NT2/D1 (cell line): ENCODE data around the gene RELN.
"Not testable (repeated sequence)": the region's sequence is repeated elsewhere in the genome, so short reads cannot be mapped to it uniquely, and the experiment has no call there.

ENCODE experiments used
- SUZ12 ChIP-seq: IDR thresholded peaks from 2 replicates; pipeline ENCODE4 v1.6.1; 2011; ENCODE audit not compliant: insufficient read length, insufficient read depth; ENCODE audit errors: extremely low read depth
- YY1 ChIP-seq: IDR thresholded peaks from 2 replicates; pipeline ENCODE4 v1.6.1; 2011; ENCODE audit not compliant: insufficient read length, insufficient read depth
- ZNF274 ChIP-seq: IDR thresholded peaks from 2 replicates; pipeline ENCODE4 v1.6.1; 2011; ENCODE audit warnings: mild to moderate bottlenecking, low read depth, low read length

DNA sequence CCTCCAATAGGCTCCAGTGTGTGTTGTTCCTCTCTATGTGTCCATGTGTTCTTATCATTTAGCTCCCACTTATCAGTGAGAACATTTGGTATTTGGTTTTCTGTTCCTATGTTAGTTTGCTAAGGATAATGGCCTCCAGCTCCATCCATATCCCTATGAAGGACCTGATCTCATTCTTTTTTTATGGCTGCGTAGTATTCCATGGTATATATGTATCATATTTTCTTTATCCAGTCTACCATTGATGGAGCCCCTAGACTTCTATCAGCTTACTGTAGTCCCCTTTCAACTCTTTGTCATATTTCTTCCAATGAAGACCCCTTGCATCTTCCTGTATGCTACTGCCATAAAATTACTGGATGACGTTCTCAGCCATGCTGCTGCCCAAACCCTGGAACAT is 208.9 kb downstream of the RELN start:
- not testable (repeated sequence) for TF ChIP-seq YY1, SUZ12, ZNF274
